ENCODE data around the gene DHX35. TPM values are rescaled to one million over a fixed set of nuclear protein-coding genes. Genes with fewer than 3 reads are reported as not detected.

DHX35 gene
- total and polyA plus RNA-seq, 2 of the 13 experiments (the other 11 are each of a cell fraction or from before 2014, with no cell fraction given) = 25.8 to 28.7 TPM

DNA sequence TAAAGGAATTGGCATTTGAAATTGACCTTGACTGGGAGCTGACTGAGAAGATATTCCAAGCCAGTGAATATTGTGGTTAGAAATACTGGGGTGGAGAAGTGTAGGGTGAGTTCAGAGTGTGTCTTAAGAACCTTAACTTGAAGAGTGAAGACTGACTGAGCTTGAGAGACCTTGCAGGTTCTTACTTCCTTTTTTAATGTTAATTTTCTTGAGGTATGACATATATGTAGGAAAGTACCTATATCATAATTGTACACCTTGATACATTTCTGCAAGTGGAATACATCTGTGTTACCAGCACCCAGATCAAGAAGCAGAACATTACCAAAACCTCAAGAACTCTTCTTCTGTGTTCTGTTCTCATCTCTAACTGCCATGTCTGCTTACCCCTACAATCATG lies 11.0 kb downstream of the DHX35 start (continued):
- TF ChIP-seq NRL (CRISPR knock-in tag; IDR thresholded peaks at IDR 0.05; ENCODE audit: borderline replicate concordance) = no peak
- TF ChIP-seq, protein P1, sequence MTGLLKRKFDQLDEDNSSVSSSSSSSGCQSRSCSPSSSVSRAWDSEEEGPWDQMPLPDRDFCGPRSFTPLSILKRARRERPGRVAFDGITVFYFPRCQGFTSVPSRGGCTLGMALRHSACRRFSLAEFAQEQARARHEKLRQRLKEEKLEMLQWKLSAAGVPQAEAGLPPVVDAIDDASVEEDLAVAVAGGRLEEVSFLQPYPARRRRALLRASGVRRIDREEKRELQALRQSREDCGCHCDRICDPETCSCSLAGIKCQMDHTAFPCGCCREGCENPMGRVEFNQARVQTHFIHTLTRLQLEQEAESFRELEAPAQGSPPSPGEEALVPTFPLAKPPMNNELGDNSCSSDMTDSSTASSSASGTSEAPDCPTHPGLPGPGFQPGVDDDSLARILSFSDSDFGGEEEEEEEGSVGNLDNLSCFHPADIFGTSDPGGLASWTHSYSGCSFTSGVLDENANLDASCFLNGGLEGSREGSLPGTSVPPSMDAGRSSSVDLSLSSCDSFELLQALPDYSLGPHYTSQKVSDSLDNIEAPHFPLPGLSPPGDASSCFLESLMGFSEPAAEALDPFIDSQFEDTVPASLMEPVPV (CRISPR knock-in tag; IDR thresholded peaks at IDR 0.05) = no peak
- TF ChIP-seq ZNF788 (CRISPR knock-in tag; IDR thresholded peaks at IDR 0.05; ENCODE audit: borderline replicate concordance) = no peak
- TF ChIP-seq, protein P2, sequence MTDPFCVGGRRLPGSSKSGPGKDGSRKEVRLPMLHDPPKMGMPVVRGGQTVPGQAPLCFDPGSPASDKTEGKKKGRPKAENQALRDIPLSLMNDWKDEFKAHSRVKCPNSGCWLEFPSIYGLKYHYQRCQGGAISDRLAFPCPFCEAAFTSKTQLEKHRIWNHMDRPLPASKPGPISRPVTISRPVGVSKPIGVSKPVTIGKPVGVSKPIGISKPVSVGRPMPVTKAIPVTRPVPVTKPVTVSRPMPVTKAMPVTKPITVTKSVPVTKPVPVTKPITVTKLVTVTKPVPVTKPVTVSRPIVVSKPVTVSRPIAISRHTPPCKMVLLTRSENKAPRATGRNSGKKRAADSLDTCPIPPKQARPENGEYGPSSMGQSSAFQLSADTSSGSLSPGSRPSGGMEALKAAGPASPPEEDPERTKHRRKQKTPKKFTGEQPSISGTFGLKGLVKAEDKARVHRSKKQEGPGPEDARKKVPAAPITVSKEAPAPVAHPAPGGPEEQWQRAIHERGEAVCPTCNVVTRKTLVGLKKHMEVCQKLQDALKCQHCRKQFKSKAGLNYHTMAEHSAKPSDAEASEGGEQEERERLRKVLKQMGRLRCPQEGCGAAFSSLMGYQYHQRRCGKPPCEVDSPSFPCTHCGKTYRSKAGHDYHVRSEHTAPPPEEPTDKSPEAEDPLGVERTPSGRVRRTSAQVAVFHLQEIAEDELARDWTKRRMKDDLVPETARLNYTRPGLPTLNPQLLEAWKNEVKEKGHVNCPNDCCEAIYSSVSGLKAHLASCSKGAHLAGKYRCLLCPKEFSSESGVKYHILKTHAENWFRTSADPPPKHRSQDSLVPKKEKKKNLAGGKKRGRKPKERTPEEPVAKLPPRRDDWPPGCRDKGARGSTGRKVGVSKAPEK (CRISPR knock-in tag; IDR thresholded peaks at IDR 0.05; ENCODE audit: borderline replicate concordance) = no peak
- TF ChIP-seq MBNL3 (CRISPR knock-in tag; conservative IDR thresholded peaks at IDR 0.05) = no peak
- no peak for TF ChIP-seq ZNF816 (CRISPR knock-in tag; IDR thresholded peaks at IDR 0.05; ENCODE audit: borderline replicate concordance)
- TF ChIP-seq, protein P3, sequence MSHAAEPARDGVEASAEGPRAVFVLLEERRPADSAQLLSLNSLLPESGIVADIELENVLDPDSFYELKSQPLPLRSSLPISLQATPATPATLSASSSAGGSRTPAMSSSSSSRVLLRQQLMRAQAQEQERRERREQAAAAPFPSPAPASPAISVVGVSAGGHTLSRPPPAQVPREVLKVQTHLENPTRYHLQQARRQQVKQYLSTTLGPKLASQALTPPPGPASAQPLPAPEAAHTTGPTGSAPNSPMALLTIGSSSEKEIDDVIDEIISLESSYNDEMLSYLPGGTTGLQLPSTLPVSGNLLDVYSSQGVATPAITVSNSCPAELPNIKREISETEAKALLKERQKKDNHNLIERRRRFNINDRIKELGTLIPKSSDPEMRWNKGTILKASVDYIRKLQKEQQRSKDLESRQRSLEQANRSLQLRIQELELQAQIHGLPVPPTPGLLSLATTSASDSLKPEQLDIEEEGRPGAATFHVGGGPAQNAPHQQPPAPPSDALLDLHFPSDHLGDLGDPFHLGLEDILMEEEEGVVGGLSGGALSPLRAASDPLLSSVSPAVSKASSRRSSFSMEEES (CRISPR knock-in tag; IDR thresholded peaks at IDR 0.05) = no peak

Data from HepG2 (cell line).